AML-193 (cell line): ENCODE measurements around the gene UTP3.
"Not testable (repeated sequence)": the region's sequence is repeated elsewhere in the genome, so short reads cannot be mapped to it uniquely, and the experiment has no call there.

ENCODE experiments used
- DNase-seq, 2 experiments: peaks; one replicate each; lab custom pipeline; 2025; lab: John Stamatoyannopoulos, UW

The UTP3 gene, protein sequence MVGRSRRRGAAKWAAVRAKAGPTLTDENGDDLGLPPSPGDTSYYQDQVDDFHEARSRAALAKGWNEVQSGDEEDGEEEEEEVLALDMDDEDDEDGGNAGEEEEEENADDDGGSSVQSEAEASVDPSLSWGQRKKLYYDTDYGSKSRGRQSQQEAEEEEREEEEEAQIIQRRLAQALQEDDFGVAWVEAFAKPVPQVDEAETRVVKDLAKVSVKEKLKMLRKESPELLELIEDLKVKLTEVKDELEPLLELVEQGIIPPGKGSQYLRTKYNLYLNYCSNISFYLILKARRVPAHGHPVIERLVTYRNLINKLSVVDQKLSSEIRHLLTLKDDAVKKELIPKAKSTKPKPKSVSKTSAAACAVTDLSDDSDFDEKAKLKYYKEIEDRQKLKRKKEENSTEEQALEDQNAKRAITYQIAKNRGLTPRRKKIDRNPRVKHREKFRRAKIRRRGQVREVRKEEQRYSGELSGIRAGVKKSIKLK

DNA sequence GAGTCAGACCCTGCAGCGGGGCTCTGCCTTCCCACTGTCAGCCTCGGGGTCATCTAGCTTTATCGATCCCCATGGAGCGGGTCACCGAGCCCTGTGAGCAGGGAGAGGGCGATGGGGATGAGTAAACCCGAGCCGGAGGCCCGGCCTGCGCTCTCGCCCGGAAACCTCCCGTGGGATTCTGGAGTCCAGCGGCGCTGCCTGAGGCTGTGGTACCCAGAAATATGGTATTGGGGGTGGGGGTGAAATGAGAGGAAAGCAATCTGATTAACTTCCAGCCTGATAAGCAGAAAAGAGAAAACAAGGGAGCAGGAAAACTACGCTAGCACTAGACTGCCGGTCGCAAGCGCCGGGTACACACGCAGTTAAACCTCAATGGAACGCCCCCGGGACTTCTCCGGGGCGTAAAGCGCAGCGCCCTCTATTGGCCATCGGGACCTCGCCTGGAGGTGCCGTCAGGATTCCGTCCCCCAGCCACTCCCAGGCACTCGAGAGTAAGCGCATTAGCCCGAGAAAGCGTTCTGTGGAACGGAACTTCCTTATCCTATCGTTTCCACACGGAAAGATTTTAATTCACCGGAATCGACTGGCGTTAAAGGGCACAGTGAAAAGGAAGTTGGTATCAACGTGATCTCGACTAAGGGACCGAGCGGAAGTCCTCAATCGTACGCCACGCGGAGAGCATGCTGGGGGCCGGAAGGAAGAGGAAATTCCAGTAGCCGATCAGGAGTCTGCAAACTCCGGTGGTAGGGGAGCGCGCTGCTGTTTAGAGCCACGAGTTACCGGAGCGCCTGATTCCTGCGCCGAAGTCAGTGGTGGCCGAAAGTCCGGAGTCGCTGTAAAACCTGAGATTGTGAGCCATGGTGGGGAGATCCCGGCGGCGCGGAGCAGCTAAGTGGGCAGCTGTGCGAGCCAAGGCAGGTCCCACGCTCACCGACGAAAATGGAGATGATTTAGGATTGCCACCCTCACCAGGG is at the start of gene UTP3:
Gene UTP3 (plus strand): TSS at position 712 of the 974 bp plus-strand sequence. CDS start 146 bp downstream, at position 858.
- peak; percentile 96 to 98 for DNase-seq

DNA sequence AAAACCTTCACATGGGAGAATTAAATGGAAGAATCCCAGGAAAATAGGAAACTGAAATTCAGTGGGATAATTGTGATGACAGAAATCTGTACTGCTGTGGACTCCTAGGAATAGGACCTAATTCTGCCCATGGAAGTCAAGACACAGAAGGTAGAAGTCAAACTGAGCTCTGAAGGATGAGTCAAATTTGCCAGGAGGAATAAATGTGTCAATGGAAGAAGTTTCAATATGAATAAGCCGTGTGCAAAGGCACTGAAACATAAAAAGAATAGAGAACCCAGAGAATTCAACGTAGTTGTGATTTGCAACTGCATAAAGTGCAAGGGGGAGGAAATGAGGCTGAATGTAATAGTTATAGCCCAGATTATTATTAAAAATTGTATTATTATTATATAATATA is 48.1 kb upstream of the UTP3 start:
- DNase-seq, result no peak

DNA sequence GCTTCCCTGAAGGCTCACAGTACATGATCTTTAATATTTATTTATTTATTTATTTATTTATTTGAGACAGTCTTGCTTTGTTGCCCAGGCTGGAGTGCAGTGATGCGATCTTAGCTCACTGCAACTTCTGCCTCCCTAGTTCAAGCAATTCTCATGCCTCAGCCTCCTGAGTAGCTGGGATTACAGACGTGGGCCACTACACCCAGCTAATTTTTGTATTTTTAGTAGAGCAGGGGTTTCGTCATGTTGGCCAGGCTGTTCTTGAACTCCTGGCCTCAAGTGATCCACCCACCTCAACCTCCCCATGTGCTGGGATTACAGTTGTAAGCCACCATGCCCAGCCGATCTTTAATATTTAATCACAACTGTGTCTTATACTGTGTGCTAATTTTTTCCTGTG is 37.6 kb upstream of the UTP3 start:
- DNase-seq, result not testable (repeated sequence)

DNA sequence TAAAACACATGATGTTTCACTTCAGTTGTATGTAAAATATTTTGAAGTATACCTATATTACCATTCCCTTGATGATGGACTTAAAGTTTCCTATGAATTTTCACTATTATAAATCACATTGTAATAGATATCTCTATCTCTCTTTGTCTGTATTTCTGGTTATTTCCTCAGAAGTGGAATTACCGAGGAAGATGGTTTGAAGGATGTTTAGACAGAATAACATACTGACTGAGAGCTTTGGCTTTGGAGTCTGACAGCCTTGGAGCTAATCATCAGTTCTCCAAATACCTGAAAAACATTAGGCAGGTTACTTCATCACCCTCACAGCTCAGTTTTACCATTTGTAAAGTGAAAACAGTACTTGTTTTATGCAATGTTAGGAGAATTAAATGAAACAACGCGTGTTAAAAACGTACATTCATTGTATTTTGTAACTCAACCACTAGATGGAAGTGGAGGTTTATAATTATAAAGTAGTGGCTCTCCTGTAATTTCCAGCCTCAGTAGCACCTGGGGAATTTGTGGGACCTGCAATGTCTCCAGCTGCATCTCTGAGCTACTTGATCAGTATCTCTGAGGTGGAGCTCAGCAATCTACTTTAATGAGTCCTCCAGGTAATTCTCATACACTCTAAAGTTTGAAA is 36.3 kb upstream of the UTP3 start:
- DNase-seq, result peak; percentile 25 to 39

DNA sequence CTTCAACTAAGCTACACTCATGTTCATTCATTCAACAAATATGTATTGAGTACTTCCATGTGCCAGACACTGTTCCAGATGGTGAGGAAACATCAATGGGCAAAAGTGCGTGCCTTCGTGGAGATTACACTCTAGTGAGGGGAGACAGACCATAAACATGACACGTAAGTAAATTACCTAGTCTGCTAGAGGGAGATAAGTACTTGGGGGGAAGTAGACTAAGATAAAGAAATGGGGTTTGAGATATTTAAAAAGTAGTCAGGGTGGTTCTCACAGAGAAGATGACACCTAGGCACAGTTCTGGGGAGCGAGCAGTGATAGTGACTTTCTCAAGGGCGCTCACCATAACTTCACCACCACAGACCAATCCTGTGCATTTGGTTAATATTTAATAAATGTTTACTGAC is 33.7 kb upstream of the UTP3 start:
- DNase-seq, result no peak

DNA sequence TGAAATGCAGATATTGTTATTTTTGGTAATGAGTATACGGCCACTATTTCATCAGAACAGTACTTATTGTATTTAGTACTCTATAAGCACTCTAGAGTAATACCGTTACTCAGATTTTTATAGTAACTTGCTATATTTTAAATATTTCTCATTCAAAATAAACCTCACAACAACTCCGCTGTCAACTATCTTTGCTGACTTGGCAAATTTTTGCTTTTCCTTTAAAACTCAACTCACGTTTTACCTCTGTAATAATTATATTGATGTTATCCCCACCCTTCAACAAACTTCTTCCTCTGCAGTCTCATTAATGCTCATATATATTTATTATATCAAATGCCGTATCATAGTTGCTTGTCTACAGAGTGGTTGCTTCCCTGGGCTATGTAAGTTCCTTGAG is 31.0 kb upstream of the UTP3 start:
- no peak for DNase-seq

DNA sequence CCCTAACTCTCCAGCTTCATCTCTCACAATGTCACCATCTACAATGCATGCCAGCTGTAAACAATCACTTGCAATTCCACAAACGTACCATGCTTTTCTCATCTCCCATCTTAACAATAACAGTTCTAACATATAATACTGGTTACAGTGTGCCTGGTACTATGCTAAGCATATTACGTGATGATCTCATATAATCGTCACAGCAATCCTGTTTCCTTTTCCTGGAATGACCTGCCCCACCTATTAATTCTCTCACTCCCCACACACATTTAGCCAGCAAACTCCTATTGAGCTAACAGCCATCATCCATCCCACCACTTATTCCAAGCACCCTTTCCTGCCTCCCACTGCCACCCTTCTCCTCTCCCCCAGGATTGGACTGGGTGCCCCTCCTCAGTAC is 29.9 kb upstream of the UTP3 start:
- DNase-seq, result no peak

DNA sequence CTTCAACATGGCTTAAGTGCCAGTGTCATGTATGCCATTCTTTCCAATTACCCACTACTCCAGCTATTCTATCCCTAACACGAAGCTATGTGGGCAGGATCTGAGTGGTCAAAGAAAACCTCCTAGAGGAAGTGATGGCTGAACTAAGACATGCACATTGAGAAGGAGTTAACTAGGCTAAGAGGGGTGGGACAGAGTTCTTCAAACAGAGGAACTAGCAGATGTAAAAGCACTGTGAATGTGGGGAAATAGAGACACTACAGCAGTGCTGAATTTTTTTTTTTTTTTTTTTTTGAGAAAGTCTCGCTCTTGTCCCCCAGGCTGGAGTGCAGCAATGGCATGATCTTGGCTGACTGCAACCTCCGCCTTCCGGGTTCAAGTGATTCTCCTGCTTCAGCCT is 28.2 kb upstream of the UTP3 start:
- no peak for DNase-seq

DNA sequence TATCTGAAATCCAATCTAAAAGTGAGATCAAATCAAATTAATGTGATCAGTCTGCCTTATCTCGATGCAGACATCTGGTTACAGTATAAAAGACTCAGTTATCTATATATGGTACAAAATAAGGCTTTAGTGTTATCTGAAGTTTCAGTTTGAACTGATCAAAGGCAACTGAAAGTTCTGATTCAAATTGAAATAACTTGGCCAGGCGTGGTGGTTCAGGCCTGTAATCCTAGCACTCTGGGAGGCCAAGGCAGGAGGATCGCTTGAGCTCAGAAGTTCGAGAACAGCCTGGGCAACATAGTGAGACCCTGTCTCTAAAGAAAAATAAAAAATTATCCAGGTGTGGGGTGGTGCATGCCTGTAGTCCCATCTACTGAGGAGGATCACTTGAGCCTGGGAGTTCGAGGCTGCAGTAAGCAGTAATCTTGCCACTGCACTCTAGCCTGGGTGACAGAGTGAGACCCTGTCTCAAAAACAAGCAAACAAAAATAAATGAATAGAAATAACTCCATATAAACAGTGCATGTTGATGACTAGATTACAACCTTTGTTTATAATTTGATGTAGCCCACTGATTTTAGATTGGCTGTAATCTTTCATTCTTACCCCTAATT is 26.9 kb upstream of the UTP3 start:
- not testable (repeated sequence) for DNase-seq

DNA sequence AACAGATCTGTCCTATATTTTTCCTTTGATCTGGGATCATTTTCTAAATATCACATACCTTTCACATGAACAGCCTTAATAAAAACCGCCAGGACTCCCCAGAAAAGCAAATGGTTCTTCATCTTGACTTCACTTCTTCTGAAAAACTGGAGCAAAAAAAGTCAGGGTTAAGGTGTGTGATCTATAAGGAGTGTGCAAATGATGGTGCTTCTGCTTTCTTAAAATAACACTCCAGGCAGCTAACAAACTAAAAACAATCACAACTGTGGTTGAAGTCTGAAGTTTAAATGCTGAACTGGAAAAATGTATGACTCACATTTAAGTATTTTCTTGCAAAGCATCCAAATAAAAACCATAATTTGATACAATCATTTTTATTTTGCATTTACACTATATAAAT is 22.0 kb upstream of the UTP3 start, which contains the start of gene JCHAIN:
Gene JCHAIN (minus strand): TSS at position 140 of the 400 bp plus-strand sequence. CDS start 18 bp downstream, at position 122.
- DNase-seq, result no peak

DNA sequence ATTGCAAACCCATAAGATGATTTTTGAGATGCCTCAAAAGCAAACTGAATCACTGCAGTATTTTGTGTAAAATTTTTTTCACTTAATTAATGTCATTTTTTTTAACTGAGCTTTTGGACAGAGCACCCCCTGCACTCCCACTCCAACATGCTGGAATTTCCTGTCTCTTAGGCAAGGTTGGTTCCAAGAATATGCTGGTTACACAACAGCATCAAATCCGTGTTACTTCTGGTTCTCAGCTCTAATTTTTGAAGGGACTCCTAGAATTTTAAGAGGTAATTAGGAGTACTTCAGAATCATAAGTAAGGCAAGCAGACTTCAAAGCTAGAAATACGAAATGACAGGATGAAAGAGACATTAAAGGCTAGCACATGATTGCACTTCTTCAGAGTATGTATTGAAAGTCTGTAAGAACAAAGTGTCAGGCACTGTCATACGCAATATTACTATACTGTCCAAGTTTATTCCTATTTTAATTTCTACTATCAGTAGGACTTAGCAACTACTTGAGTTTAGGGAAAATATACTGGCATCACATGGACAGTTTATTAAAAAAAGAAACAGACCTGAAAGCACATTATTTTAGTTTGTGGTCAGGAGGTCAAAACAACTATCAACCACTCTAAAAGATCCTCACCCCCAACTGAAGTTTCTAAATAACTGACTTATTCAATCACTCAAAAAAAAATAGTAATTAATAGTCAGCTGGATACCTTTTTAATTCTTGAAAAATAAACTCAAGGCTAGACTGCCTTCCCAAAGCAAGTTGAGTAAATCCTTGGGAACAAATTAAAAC is 20.4 kb upstream of the UTP3 start:
- no peak for DNase-seq

DNA sequence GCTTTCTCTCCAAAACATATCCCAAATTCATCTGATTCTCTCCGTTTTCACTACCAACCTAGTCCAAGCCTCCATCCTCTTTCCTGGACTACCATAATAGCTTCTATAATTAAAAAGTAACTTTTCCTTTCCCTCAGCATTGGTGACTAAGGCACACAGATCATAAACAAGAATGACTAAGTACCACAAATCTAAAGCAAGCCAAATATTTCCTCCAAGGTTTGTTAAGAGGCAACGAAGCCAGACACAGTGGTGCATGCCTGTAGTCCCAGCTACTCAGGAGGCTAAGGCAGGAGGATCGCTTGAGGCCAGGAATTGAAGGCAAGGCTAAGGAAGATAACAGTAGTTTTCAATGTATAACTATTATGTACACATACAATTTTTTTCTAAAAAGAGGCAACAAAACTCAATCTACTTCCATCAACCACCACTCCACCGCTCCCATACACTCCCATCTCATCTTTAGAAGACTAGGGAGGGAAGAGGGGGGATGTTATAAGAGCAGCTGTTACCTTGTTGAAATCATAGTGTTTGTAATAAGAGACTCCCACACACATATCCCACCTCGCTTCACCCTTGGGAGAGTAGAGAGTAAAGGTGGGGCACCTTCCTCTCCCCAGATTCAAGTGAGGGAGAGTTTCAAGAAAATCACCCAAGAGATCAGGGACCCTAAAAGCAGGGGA is 17.9 kb upstream of the UTP3 start:
- DNase-seq, result no peak

DNA sequence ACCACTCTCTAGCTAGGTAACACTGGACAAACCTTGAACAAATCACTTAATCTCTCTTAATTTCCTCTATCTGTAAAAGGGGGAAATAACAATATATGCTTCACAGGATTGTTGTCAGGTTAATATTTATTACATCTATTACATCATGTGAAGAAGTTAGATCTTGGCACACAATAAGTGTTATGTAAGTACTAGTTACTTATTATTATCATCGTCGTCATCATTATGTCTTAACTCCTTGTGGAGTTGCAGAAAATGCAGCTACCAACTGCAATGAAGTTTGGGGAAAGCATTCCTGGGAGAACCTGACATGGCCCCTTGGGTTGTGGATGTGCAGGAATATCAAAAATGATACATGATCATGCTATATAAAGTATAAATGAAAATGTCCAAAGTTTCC is 17.2 kb upstream of the UTP3 start:
- DNase-seq, result no peak

DNA sequence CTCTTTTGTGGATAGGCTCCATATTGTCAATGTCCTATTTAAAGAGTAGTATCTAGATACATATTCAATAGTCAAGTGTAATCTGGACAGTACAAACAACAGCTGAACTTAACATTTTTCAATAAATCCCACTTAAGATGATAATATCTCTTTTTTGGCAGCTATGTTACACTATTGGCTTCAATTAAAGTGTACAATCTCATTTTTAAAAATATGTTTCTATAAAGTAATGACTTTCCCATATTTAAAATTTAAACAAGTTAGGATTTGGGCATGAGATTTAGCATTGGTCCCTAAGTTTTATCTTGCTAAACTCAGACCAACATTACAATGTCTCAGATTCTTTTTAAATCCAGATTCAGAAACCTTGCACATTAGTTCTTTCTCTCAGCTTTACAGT is 14.1 kb upstream of the UTP3 start:
- no peak for DNase-seq

DNA sequence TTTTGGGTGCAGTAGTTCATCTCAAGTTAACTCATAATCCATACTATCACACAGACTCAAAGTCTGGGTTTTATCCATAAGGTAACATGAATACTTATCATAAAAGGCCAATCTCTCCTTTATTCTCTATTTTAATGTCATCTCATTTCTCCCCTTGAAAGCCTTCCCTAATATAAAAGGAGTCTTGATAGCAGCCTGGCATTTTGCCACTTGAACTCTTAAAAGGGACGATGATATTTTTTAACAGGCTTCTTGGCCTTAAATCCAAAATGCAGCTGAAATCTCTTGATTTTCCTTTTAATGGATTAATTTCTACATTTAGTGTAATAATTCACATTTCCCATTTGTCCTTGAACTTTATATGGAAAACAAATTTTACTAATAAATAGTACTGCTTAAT is 13.6 kb upstream of the UTP3 start:
- DNase-seq, result no peak

DNA sequence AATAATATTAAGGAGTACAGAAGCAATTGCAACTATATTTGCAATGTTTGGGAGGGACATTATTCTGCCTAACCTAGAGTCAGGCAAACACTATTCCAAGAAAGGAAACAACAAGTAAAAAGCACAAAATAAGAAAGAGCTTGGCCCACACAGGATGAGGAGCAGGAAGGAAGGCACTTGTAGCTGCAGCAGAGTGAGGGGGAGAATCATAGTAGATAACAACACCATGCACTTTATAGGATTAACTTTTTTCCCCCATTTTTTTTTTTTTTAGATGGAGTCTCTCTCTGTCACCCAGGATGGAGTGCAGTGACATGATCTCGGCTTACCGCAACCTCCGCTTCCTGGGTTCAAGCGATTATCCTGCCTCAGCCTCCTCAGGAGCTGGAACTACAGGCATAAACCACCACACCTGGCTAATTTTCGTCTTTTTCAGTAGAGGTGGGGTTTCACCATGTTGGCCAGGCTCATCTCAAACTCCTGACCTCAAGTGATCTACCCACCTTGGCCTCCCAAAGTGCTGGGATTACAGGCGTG is 11.7 kb upstream of the UTP3 start:
- no peak for DNase-seq

DNA sequence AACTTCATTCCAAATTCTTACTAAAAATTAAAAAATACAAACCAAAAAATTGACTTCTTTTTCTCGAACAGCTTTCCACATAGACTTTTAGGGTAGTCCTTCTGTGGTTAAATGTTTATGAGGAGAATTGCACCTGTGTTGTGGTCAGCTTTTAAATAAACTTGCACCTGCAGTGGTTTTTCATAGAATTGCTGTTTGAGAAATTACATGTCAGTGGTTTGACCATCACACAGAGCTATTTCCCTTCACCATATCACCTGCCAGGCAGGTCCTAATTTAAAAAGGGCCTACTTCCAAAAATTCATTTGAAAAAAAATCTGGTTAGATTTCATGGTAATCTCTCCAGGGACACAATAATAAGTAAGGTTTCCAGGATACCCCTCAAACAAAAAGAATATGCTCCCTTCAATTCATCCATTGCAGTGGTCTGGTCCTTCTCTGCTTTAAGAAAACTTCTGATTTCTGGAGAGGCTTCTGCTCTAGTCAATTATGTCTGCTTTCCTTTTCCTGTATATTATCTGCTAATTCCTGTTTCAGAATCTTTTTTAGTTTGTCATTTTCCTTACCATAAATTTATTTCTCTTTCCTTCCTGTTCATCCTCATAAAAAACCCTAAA is 9.8 kb upstream of the UTP3 start:
- DNase-seq, result no peak

DNA sequence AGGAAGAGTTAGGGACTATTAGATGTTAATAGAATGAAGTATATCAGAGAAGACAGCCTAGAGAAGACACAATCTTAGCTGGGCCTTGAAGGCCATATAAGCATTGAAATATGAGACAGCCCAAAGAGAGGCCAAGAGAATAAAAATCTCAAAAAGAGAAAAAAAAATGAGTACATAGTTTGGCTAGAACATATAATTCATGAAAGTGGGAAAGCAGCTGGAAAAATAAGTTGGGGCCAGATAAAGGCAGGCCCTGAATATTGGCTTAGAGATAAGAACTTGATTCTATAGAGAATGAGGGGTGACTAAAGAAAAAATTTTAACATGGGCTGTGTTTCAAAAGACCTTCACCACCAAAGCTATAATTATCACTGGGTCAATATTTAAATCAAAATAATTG is 7.4 kb upstream of the UTP3 start:
- DNase-seq, result no peak

DNA sequence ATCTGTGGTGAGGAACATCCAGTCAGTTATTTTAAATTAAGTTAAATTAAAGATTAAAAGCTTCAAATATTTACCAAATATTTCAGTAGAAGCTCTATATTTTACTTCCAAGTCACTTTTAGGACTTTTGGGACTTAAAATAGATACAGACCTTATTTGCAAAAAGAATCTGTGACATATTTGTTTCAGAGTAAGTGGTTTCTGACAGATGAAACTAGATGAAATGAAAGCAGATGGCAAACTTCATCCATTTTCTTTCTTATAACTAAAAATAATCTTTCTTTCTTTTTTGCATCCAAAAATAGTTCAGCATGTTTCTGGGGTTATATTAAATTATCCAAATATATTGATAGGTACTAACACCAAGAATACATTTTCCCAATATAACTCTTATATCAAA is 6.6 kb upstream of the UTP3 start:
- no peak for DNase-seq

DNA sequence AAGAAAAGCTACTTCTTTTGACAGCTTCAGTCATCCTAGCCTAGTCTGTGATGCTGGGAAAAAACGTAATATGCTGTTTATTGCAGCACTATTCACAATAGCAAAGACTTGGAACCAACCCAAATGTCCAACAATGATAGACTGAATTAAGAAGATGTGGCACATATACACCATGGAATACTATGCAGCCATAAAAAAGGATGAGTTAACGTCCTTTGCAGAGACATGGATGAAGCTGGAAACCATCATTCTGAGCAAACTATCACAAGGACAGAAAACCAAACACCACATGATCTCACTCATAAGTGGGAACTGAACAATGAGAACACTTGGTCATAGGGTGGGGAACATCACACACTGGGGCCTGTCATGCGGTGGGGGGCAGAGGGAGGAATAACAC is 6.2 kb upstream of the UTP3 start:
- not testable (repeated sequence) for DNase-seq
